OCI-LY1 (cell line): ENCODE data around the gene TCF3.

Source experiments
- H2AFZ ChIP-seq: fragments of 200-600 bp; sonication (generic), shearing (Covaris generic); 2 replicates; pipeline ENCODE4 v1.6.0; 2014; ENCODE audit warnings: antibody characterized with exemption, mild to moderate bottlenecking, low read length
- H3F3A ChIP-seq: fragments of 200-600 bp; sonication (generic), shearing (Covaris generic); 2 replicates; pipeline ENCODE4 v1.6.0; 2014; ENCODE audit warnings: mild to moderate bottlenecking, antibody characterized with exemption, low read length, moderate library complexity; ENCODE audit not compliant: insufficient read depth
- H3K27ac ChIP-seq: fragments of 200-600 bp; sonication (generic); 2 replicates; pipeline ENCODE4 v1.5.1; 2014; ENCODE audit warnings: low read length, mixed run types, mild to moderate bottlenecking, low read depth; ENCODE audit not compliant: poor library complexity, severe bottlenecking
- H3K27me3 ChIP-seq: fragments of 200-600 bp; sonication (generic); 2 replicates; pipeline ENCODE4 v1.6.0; 2014; ENCODE audit warnings: antibody characterized with exemption, mild to moderate bottlenecking, low read length, moderate library complexity; ENCODE audit not compliant: insufficient read depth
- H3K36me3 ChIP-seq: fragments of 200-600 bp; sonication (generic); 2 replicates; pipeline ENCODE4 v1.6.1; 2014; ENCODE audit warnings: mild to moderate bottlenecking, antibody characterized with exemption, low read length, moderate library complexity, mixed read lengths; ENCODE audit not compliant: insufficient read depth
- H3K4me1 ChIP-seq: fragments of 200-600 bp; sonication (generic); 2 replicates; pipeline ENCODE4 v1.5.1; 2014; ENCODE audit warnings: mild to moderate bottlenecking, low read length, moderate library complexity; ENCODE audit not compliant: insufficient read depth, severe bottlenecking
- H3K4me2 ChIP-seq: fragments of 200-600 bp; sonication (generic), shearing (Covaris generic); 2 replicates; pipeline ENCODE4 v1.6.1; 2014; ENCODE audit warnings: low read length
- H3K4me3 ChIP-seq: fragments of 200-600 bp; sonication (generic); 2 replicates; pipeline ENCODE4 v1.5.1; 2014; ENCODE audit warnings: low read length, low read depth, mild to moderate bottlenecking, mixed read lengths; ENCODE audit not compliant: poor library complexity, severe bottlenecking
- H3K79me2 ChIP-seq: fragments of 200-600 bp; shearing (Covaris generic); 2 replicates; pipeline ENCODE4 v1.6.1; 2016; ENCODE audit warnings: mixed run types, low read length, mixed read lengths; ENCODE audit not compliant: insufficient read depth
- H3K9ac ChIP-seq: fragments of 200-600 bp; sonication (generic), shearing (Covaris generic); 2 replicates; pipeline ENCODE4 v1.6.1; 2014; ENCODE audit warnings: mild to moderate bottlenecking, low read length, mixed read lengths
- H3K9me2 ChIP-seq: fragments of 200-600 bp; sonication (generic), shearing (Covaris generic); 2 replicates; pipeline ENCODE4 v1.6.1; 2014; ENCODE audit warnings: low read depth, mild to moderate bottlenecking, low read length, mixed read lengths
- H3K9me3 ChIP-seq: fragments of 200-600 bp; shearing (Covaris generic); 2 replicates; pipeline ENCODE4 v1.6.1; 2014; ENCODE audit warnings: low read length, mixed read lengths
- H4K20me1 ChIP-seq: fragments of 200-600 bp; sonication (generic), shearing (Covaris generic); 2 replicates; pipeline ENCODE4 v1.6.0; 2016; ENCODE audit warnings: mild to moderate bottlenecking, low read length; ENCODE audit not compliant: insufficient read depth
- EZH2 ChIP-seq: fragments of 200-600 bp; sonication (generic), shearing (Covaris generic); IDR thresholded peaks from 2 replicates; pipeline ENCODE4 v1.8.0; 2017; ENCODE audit warnings: borderline replicate concordance, mixed run types, mild to moderate bottlenecking, antibody characterized with exemption, low read length, moderate library complexity, mixed read lengths
- TF ChIP-seq, protein P1 (sequence below): fragments of 200-600 bp; sonication (generic), shearing (Covaris generic); IDR thresholded peaks from 2 replicates; pipeline ENCODE4 v1.5.1; 2017; ENCODE audit warnings: mild to moderate bottlenecking, antibody characterized with exemption, low read length, moderate library complexity, mixed read lengths

TCF3 gene

DNA sequence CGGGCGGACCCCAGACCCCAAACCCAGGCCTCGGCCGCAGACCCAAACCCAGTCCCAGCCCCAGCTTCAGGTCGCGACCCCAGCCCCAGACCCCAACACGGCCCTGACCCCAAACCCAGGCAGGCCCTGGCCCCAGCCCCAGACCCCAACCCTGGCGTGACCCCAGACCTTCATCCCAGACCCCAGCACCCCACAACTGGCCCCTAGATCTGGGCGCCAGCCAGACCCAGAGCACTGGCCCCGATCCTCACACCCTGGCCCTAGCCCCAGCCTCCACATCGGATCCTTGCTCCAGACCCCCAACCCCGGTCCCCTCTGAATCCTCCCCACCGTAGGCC, 67.2 kb downstream of the TCF3 start:
- TF ChIP-seq EZH2 = no peak
- Histone ChIP-seq H3K9me3 (no peaks in the 10 kb centered on the region), H3K9ac (no peak overlapping the region), H2AFZ (no peak overlapping the region), H3F3A (no peaks in the 10 kb centered on the region), H3K79me2 (peaks cover 38% of the 10 kb centered on the region), H3K4me3 (no peak overlapping the region), H3K4me2 (no peak overlapping the region), H4K20me1 (no peaks in the 10 kb centered on the region), H3K4me1 (peaks cover 8% of the 10 kb centered on the region), H3K27me3 (no peaks in the 10 kb centered on the region), H3K36me3 (peaks cover 79% of the 10 kb centered on the region), H3K27ac (no peak overlapping the region), H3K9me2 (no peaks in the 10 kb centered on the region)

DNA sequence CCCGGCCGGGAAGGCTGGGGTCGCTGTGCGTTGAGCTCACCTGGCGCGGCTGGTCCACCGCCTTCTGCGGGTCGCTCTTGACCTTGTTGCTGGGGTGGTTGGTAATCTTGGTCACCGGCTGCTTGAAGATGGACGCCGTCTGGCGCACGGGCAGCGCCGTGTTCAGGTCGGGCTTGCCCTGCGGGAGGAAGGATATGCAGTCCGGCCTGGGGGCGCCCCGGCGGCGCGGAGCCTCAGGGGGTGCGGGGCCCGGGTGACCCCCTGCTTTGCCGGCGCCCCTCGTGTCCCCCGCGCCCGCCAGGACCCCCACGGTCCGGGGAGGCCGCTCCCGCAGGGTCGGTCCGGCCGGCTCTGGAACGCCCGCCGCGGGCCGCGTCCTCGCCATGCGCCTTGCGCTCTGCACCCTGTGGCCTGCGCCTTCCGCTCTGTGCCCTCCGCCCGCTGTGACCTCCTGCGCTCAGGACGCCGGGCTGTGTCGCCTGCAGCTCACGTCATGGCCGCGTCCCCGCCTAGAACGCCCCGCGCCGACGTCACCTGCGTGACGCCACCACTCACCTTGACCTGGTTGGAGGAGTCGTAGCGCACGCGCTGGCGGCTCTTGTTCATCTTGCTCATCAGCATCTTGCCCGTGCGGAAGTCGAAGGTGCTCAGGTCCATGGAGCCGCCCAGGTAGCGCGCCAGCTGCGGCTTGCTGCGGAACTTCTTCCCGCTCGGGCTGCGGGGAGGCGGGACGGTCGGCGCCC, 67.7 kb downstream of the TCF3 start:
- Histone ChIP-seq H3K27ac (no peak overlapping the region), H3K79me2 (peaks cover 33% of the 10 kb centered on the region)
- TF ChIP-seq, protein P1, sequence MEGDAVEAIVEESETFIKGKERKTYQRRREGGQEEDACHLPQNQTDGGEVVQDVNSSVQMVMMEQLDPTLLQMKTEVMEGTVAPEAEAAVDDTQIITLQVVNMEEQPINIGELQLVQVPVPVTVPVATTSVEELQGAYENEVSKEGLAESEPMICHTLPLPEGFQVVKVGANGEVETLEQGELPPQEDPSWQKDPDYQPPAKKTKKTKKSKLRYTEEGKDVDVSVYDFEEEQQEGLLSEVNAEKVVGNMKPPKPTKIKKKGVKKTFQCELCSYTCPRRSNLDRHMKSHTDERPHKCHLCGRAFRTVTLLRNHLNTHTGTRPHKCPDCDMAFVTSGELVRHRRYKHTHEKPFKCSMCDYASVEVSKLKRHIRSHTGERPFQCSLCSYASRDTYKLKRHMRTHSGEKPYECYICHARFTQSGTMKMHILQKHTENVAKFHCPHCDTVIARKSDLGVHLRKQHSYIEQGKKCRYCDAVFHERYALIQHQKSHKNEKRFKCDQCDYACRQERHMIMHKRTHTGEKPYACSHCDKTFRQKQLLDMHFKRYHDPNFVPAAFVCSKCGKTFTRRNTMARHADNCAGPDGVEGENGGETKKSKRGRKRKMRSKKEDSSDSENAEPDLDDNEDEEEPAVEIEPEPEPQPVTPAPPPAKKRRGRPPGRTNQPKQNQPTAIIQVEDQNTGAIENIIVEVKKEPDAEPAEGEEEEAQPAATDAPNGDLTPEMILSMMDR = no peak
- no peak for TF ChIP-seq EZH2

GRCh38 chr19:1582201-1582600, 70.2 kb downstream of the TCF3 start:
- Histone ChIP-seq H3K4me2 (no peak overlapping the region), H3K36me3 (peaks cover 90% of the 10 kb centered on the region), H3K9ac (no peak overlapping the region), H3K27ac (no peak overlapping the region), H3F3A (no peaks in the 10 kb centered on the region), H3K4me3 (no peak overlapping the region), H3K4me1 (no peaks in the 10 kb centered on the region), H3K9me3 (no peaks in the 10 kb centered on the region), H2AFZ (no peak overlapping the region), H3K79me2 (peaks cover 10% of the 10 kb centered on the region; the same call in 1 of the 2 replicates), H3K27me3 (no peaks in the 10 kb centered on the region), H3K9me2 (no peaks in the 10 kb centered on the region), H4K20me1 (no peaks in the 10 kb centered on the region)
- TF ChIP-seq EZH2 = no peak
- TF ChIP-seq, protein P1 = no peak

More for the DNA sequence above, 67.7 kb downstream of the TCF3 start:
- Histone ChIP-seq H2AFZ (no peak overlapping the region), H3K27me3 (no peaks in the 10 kb centered on the region), H3K9ac (no peak overlapping the region), H3F3A (no peaks in the 10 kb centered on the region), H3K4me3 (no peak overlapping the region), H4K20me1 (no peaks in the 10 kb centered on the region), H3K4me1 (peaks cover 3% of the 10 kb centered on the region), H3K9me2 (no peaks in the 10 kb centered on the region), H3K4me2 (no peak overlapping the region), H3K36me3 (peaks cover 80% of the 10 kb centered on the region), H3K9me3 (no peaks in the 10 kb centered on the region)

DNA sequence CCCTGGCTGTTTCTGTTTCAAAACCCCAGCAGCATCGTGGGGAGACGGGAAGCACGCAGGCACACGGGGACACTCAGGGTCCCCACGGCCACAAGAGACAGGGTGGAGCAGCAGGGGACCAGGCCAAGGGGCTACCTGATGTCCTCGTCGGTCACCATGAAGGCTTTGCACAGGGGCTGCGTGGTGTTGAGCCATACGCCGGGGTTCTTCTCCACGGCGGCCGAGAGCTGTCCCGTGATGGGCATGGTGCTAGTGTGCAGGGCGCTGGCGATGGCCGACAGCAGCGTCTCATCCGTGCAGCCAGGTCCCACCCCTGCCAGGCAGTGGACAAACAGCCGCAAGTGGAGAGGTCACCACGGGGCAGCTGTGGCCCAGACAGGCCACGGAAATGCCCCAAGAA, 71.5 kb downstream of the TCF3 start:
- Histone ChIP-seq H3K36me3 (peaks cover 95% of the 10 kb centered on the region), H4K20me1 (no peaks in the 10 kb centered on the region), H3K4me2 (no peak overlapping the region), H3K4me3 (no peak overlapping the region), H3K9ac (no peak overlapping the region), H3K9me2 (no peaks in the 10 kb centered on the region), H3K79me2 (peaks cover 7% of the 10 kb centered on the region; the same call in 1 of the 2 replicates), H3K4me1 (no peaks in the 10 kb centered on the region), H3K27ac (no peak overlapping the region), H3F3A (no peaks in the 10 kb centered on the region), H3K27me3 (no peaks in the 10 kb centered on the region), H2AFZ (no peak overlapping the region), H3K9me3 (no peaks in the 10 kb centered on the region)
- TF ChIP-seq, protein P1 = no peak
- no peak for TF ChIP-seq EZH2
